Keratinocyte (primary cell): ENCODE results near the gene DRD5. TPM values are rescaled to one million over a fixed set of nuclear protein-coding genes. Genes with fewer than 3 reads are reported as not detected.

Source experiments
- DNase-seq: peaks from one replicate; pipeline ENCODE4 v3.0.0-alpha.2; 2011; ENCODE audit warnings: low read depth, missing footprints, low spot score
- FAIRE-seq: peaks from 2 replicates; lab custom pipeline; 2011; peaks lifted over from hg19 to GRCh38; lab: Jason Lieb, UNC
- H2AFZ ChIP-seq: 2 replicates; pipeline ENCODE4 v1.6.0; 2012; ENCODE audit warnings: low read length, control low read depth, inconsistent platforms; ENCODE audit not compliant: control insufficient read depth
- H3K27ac ChIP-seq: 2 replicates; pipeline ENCODE4 v1.5.1; 2011; ENCODE audit warnings: low read length; ENCODE audit not compliant: control insufficient read depth, insufficient read depth
- H3K27me3 ChIP-seq: 3 replicates; pipeline ENCODE4 v1.6.0; 2011; ENCODE audit warnings: low read length; ENCODE audit not compliant: control insufficient read depth, insufficient read depth; ENCODE audit errors: extremely low read depth
- H3K36me3 ChIP-seq, 2 experiments: 2 replicates in 1 of 2; 3 replicates in 1 of 2; pipeline ENCODE4 v1.5.1; 2011; ENCODE audit warnings: low read length in 2 of 2, mild to moderate bottlenecking in 1 of 2; ENCODE audit not compliant: control insufficient read depth in 2 of 2, insufficient read depth in 2 of 2; ENCODE audit errors: extremely low read depth in 1 of 2
- H3K4me1 ChIP-seq: 3 replicates; pipeline ENCODE4 v1.5.1; 2011; ENCODE audit warnings: low read length; ENCODE audit not compliant: control insufficient read depth, insufficient read depth; ENCODE audit errors: extremely low read depth
- H3K4me2 ChIP-seq: 3 replicates; pipeline ENCODE4 v1.6.0; 2011; ENCODE audit warnings: low read depth, low read length; ENCODE audit not compliant: control insufficient read depth, insufficient read depth; ENCODE audit errors: extremely low read depth
- H3K4me3 ChIP-seq, 3 experiments: fragments of 200-600 bp in 1 of 3; sonication (generic) in 1 of 3; 2 replicates in 2 of 3; 3 replicates in 1 of 3; pipeline ENCODE4 v1.5.1; 2011 to 2016; ENCODE audit warnings: low read length in 3 of 3, mild to moderate bottlenecking in 3 of 3, control low read depth in 2 of 3, inconsistent platforms in 1 of 3, low read depth in 1 of 3, mixed read lengths in 1 of 3, mixed run types in 1 of 3, moderate library complexity in 1 of 3; ENCODE audit not compliant: control insufficient read depth in 2 of 3, insufficient read depth in 2 of 3; ENCODE audit errors: extremely low read depth in 1 of 3
- H3K79me2 ChIP-seq: 2 replicates; pipeline ENCODE4 v1.6.0; 2012; ENCODE audit warnings: low read length; ENCODE audit not compliant: control insufficient read depth, insufficient read depth
- H3K9ac ChIP-seq: 3 replicates; pipeline ENCODE4 v1.6.0; 2011; ENCODE audit warnings: low read length; ENCODE audit not compliant: control insufficient read depth, insufficient read depth; ENCODE audit errors: extremely low read depth
- H3K9me1 ChIP-seq: 3 replicates; pipeline ENCODE4 v1.6.0; 2011; ENCODE audit warnings: low read length; ENCODE audit not compliant: control insufficient read depth, insufficient read depth; ENCODE audit errors: extremely low read depth
- H3K9me3 ChIP-seq: 2 replicates; pipeline ENCODE4 v1.5.1; 2012; ENCODE audit warnings: low read depth, low read length; ENCODE audit not compliant: control insufficient read depth
- H4K20me1 ChIP-seq: 3 replicates; pipeline ENCODE4 v1.6.0; 2011; ENCODE audit warnings: low read length; ENCODE audit not compliant: control insufficient read depth, insufficient read depth; ENCODE audit errors: extremely low read depth
- EZH2 ChIP-seq: IDR thresholded peaks from one replicate; pipeline ENCODE4 v1.6.1; 2012; ENCODE audit warnings: inconsistent platforms, mild to moderate bottlenecking, low read length, moderate library complexity
- dilution Hi-C: fragments of 300-500 bp; cut with MboI; formaldehyde crosslinking; loops from one replicate; pipeline ENCODE4 v1.7.0; 2020; ENCODE audit warnings: low sequenced_read_pairs; ENCODE audit not compliant: extremely low pct_ligation_motif_present
- polyA plus RNA-seq, 5 experiments: library from polyadenylated mRNA; depleted of rRNA in 3 of 5; stranded (reverse) in 3 of 5; stranded (forward) in 1 of 5; unstranded in 1 of 5; fragments of >200 nt; gene quantifications; 1 replicate in 1 of 5; 2 replicates in 3 of 5; 3 replicates in 1 of 5; pipeline versions ENCODE4 v1.2.1 to v1.2.3, GENCODE V29; 2011 to 2012; ENCODE audit warnings: missing spikeins in 2 of 5, low read depth in 1 of 5, low replicate concordance in 1 of 5
- TF ChIP-seq, protein P1 (sequence below), 3 experiments: IDR thresholded peaks in 1 of 3; conservative IDR thresholded peaks in 1 of 3; optimal IDR thresholded peaks in 1 of 3; 2 replicates in 2 of 3; 3 replicates in 1 of 3; pipeline versions ENCODE3 to v1.5.1; 2011; ENCODE audit warnings: low read length in 3 of 3, mild to moderate bottlenecking in 3 of 3, moderate library complexity in 2 of 3, control low read depth in 1 of 3, inconsistent platforms in 1 of 3; ENCODE audit not compliant: insufficient read depth in 2 of 3; ENCODE audit errors: extremely low read depth in 1 of 3

DRD5 gene
- polyA plus RNA-seq, 1 donor (not counting 4 experiments of a cell fraction or from before 2014, with no cell fraction given) = not detected

DNA sequence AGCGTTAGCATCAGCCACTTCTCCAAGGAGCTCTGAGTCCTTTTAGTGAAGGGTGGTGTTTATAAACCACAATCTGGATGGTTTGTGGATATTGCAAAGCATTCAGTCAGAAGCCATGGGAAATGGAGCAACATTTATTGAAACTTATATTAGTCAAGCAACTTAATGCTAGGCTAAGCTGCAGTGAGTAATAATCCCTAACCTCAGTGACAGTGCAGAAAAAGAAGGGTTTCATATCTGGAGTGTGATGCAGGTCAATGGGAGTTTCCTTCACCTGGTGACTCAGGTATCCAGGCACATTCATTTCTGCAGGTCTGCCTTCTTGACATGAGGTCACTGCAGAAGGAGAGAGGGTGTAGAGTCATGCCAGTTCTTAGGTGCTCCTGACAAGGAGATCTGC is 10.4 kb upstream of the DRD5 start:
- Histone ChIP-seq H3K9ac (no peak overlapping the region), H3K27me3 (peaks cover 5% of the 10 kb centered on the region), H3K9me1 (no peaks in the 10 kb centered on the region), H2AFZ (no peak overlapping the region), H3K36me3 (no peaks in the 10 kb centered on the region), H3K9me3 (no peaks in the 10 kb centered on the region), H3K4me3 (no peak overlapping the region), H3K4me2 (no peak overlapping the region), H3K79me2 (no peaks in the 10 kb centered on the region), H3K4me1 (no peaks in the 10 kb centered on the region), H4K20me1 (peaks cover 2% of the 10 kb centered on the region), H3K27ac (no peak overlapping the region)
- dilution Hi-C loops = no loop called here
- DNase-seq (peak; percentile 45), FAIRE-seq (no peak)
- TF ChIP-seq, protein P1, sequence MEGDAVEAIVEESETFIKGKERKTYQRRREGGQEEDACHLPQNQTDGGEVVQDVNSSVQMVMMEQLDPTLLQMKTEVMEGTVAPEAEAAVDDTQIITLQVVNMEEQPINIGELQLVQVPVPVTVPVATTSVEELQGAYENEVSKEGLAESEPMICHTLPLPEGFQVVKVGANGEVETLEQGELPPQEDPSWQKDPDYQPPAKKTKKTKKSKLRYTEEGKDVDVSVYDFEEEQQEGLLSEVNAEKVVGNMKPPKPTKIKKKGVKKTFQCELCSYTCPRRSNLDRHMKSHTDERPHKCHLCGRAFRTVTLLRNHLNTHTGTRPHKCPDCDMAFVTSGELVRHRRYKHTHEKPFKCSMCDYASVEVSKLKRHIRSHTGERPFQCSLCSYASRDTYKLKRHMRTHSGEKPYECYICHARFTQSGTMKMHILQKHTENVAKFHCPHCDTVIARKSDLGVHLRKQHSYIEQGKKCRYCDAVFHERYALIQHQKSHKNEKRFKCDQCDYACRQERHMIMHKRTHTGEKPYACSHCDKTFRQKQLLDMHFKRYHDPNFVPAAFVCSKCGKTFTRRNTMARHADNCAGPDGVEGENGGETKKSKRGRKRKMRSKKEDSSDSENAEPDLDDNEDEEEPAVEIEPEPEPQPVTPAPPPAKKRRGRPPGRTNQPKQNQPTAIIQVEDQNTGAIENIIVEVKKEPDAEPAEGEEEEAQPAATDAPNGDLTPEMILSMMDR (optimal IDR thresholded peaks at IDR 0.05 in 1 of 3, IDR thresholded peaks at IDR 0.05 in 1 of 3, conservative IDR thresholded peaks at IDR 0.05 in 1 of 3; ENCODE audit: extremely low read depth in 1 of 3, insufficient read depth in 2 of 3, low read length in 3 of 3) = no peak
- TF ChIP-seq EZH2 = no peak

DNA sequence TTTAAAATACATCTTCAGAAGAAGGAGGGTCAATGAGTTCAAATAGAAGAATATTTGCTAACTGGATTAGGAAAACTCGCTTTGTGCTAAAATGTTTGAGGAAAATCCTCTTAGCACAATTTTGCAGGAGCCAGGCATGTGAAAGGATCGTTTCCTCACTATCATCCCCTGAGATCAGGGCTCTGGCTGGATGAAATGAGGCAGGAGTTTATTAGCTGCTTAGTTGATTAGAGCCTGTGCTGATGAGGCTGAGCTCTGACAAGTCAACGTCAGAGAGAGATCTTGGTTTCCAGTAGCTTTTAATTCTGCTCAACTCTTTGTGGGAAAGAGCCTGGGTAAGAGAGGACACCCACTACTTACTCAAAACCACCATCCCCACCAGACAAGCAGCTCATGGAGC is 8.0 kb upstream of the DRD5 start:
- H3K27me3 ChIP-seq = peaks cover 5% of the 10 kb centered on the region
- peaks cover 2% of the 10 kb centered on the region for H4K20me1 ChIP-seq
- no peak overlapping the region for H3K9ac ChIP-seq
- H3K4me2 ChIP-seq = no peak overlapping the region
- no peaks in the 10 kb centered on the region for H3K36me3 ChIP-seq
- H3K79me2 ChIP-seq = no peaks in the 10 kb centered on the region
- TF ChIP-seq, protein P1 (optimal IDR thresholded peaks at IDR 0.05 in 1 of 3, IDR thresholded peaks at IDR 0.05 in 1 of 3, conservative IDR thresholded peaks at IDR 0.05 in 1 of 3; ENCODE audit: extremely low read depth in 1 of 3, insufficient read depth in 2 of 3, low read length in 3 of 3) = no peak
- TF ChIP-seq EZH2 = no peak
- no peak overlapping the region for H3K27ac ChIP-seq
- dilution Hi-C loops = no loop called here
- H3K9me1 ChIP-seq = no peaks in the 10 kb centered on the region
- DNase-seq = no peak
- H3K4me1 ChIP-seq = no peaks in the 10 kb centered on the region
- no peak for FAIRE-seq
- no peak overlapping the region for H3K4me3 ChIP-seq
- no peak overlapping the region for H2AFZ ChIP-seq
- H3K9me3 ChIP-seq = no peaks in the 10 kb centered on the region
